Effector CD4-positive, alpha-beta T cell (primary cell): ENCODE results near the gene N4BP2L2.

Experiments
- DNase-seq: peaks from one replicate; pipeline ENCODE4 v3.0.0-alpha.2; 2020

The N4BP2L2 gene

DNA sequence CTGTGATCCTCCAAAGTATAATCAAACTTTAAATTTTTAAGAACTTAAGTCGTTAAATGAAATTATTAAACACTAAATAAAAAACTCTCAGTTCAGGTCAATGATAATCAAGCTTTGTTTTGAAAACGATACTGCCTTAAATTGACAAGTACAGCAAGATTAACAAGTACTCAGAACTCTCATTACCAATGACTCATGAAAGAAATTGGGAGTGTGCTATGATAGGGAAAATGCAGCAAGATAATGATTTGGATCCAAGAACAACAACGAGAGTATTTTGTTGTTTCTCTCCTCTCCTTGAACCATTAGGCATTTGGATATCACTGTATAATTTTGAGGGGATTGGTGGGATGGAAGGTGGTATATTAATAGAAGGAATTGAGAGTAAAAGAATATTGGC lies 10.2 kb downstream of the N4BP2L2 start:
- no peak for DNase-seq

DNA sequence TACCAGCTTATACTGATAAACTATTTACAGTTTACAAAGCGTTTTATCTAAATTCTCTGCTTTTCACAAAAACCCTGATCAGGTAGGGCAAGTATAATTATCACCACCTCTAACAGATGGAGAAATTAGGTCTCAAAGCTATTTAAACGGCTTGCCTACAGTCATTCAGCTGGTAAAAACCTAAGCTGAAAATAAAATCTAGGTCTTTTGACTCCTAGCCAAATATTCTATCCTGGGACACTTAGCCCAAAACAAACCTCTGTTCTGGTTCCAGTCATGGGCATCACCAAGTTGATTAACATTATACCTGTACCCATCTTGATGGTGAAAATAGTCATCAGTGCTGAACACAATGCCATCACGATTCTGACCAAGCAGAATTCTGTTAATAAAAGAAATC lies 11.4 kb downstream of the N4BP2L2 start:
- DNase-seq = no peak

DNA sequence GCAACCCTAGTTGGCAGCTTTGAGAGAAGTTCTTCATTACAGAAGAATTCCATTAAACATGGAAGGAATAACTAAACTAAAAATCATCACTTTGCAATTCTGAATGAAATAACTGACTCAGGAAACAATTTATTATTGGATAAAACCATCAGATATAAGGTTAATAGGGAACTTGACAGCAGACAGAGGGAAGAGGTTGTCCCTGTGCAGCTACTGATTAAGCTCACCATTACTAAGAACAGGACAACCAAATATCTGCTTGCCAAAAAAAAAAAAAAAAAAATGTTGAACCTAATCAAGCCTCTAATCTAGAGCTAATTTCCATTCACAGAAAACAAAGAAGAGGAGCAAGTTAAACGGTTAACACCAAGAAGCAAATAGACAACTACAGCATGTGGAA lies 12.8 kb downstream of the N4BP2L2 start:
- DNase-seq = no peak

DNA sequence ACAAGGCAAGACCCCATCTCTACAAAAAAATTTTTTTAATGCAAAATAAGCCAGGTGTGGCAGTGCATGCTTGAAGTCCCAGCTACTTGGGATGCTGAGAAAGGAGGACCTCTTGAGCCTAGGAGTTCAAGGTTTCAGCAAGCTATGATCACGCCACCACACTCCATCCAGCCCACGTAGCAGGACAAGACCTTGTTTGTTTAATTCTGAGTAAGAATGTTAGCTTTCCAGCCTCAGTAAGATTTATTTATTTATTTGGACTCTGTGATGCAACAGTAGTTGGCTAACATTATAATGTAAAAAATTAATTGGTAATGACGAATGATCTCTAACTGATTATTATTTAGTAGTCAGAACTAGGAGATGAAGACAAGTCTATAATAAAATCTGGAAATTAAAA lies 23.3 kb downstream of the N4BP2L2 start:
- no peak for DNase-seq

DNA sequence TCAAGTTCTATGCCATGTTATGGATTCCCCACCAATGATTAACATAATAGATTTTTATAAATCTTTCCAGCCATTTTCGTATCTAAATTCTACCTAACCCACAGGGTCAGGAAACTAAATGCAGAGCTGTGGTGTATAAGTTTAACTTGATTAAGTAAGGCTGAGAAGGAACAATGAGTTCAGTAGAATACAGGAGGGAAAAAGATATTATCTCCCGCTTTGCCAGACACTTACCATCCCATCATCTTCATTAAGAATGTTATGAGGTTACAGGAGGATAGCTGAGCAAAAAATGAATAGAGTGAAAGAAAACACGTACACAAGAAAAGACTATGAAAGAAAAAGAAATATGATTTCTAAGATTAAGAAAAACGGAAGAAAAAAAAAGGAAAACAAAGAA lies 27.1 kb downstream of the N4BP2L2 start:
- no peak for DNase-seq

DNA sequence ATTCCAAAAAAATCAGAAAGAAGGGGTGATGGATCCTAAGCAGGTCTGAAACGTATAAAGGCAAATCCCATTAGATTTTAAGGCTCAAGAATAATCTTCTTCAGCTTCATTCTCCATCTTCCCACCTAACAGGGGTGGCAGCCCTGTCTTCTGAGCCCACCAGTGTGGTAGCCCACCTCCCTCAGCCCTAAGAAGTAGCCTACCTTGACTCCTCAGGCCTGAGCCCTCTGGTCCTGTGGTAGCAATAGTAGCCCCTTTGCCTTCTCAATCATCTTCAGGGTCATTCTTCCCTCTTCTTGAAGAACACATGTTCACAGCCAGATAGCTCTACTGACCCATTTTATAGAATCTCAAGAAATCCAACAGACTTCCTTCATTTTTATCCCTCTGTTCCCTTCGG lies 33.7 kb downstream of the N4BP2L2 start:
- DNase-seq = no peak

DNA sequence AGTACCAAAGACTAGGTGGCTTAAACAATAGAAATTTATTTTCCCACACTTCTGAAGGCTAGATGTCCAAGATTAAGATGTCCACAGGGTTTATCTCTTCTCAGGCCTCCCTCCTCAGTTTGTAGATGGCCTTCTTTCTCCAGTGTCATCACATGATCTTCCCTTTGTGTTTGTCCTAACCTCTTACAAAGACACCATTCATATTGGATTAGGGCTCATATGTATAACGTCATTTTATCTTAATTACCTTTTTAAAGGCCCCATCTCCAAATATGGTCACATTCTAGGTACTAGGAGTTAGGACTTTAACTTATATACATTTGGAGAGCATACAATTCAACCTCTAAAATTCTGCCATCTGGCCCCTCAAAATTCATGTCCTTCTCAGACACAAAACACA lies 34.3 kb downstream of the N4BP2L2 start:
- no peak for DNase-seq

DNA sequence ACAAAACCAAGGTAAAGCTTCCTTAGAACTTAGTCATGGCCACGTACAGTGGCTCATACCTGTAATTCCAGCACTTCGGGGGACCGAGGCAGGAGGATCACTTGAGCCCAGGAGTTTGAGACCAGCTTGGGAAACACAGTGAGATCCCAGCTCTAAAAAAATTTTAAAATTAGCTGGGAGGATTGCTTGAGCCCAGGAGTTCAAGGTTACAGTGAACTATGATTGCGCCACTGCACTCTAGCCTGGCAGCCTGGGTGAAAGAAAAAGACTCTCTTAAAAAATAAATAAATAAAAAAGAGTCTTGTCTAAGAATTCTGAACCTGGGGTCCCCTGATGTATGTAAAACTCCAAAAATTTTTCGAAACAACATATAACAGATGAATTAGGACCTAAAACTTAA lies 34.9 kb downstream of the N4BP2L2 start:
- DNase-seq = no peak

DNA sequence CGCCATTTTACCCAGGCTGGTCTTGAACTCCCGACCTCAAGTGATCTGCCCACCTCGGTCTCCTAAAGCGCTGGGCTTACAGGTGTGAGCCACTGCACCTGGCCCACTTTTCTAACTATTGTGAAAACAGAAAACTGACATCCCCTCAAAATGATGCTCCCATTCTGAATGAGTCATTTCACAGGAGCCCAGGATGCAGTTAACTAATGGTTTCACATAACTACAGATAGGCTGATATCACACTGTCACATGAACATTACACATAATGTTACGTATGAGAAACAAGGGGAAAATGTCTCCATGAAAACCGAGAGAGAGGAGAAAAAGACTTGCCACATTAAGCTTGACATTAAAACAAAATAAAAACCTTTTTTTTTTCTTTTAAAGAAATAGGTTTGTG lies 37.5 kb downstream of the N4BP2L2 start:
- DNase-seq = no peak

DNA sequence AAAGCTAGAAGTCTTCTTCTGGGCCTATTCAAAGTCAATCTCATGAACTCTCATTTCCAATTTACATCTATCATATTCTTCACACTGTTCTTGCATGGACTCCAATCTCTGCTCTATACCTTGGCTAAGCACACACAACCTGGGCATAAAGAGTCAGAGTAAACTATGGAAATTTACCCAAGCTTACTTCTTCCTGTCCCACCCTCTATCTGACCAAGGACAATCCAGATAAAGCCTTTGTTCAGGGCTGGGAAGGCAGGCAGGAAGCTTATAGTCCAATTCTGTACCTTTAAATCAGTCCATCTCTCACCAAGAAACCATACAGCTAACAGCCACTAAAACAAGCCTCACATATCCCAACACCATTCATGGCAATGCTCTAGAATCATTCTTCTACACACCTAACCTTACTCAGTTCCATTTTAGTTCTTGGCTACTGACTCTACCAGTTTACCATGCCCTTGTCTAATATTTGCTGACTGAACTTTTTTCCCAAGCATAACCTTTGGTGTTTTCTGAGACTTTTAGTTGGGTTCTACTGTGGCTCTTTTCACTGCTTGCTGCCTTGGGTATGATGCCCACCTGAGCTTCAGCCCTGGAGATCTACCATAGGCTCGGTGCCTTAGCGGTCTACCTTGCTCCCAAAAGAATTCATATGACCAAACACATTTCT lies 38.9 kb downstream of the N4BP2L2 start:
- DNase-seq = no peak

DNA sequence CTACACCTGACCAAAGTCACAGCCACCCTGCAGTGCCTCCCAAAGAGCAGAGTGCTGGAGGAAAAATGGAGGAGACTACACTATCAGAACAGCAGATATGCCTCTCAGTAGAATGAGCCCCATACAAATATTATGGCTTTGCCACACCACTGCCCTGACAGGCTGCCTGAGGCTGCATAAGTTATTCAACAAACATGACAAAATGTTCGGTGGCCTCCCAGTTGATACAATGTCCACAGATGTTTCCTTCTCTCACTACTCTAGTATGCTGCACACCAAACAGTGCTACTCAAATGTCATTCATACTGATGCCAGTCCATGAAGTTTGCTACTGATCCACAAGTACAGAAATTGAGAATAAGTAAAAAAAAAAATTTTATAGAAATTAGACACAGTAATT lies 41.0 kb downstream of the N4BP2L2 start:
- no peak for DNase-seq

DNA sequence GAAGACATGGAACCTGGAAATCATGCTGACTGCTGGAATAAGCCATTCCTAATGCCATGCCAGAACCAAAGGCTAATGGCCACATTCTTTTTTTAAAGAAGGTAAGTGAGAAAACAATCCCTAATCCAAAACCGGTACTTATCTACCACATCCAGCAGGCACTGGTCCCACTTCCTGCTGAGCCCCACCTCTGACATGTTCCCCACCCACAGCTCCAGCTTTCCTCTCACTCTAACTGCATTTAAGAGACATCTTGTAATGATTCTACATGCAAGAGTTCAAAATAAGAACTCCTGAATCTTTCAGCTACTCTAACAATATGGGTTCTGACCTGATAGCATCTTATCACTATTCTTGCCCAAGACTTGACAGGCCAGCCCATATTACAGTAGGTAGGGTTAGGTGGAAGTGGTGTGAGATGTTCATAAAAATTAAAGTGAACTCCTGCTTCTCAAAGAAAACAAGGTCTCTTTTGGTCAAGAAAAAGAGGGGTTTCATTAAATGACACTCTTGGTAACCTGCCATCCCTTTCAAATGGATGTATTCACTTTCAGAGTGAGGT lies 41.9 kb downstream of the N4BP2L2 start:
- DNase-seq = no peak

DNA sequence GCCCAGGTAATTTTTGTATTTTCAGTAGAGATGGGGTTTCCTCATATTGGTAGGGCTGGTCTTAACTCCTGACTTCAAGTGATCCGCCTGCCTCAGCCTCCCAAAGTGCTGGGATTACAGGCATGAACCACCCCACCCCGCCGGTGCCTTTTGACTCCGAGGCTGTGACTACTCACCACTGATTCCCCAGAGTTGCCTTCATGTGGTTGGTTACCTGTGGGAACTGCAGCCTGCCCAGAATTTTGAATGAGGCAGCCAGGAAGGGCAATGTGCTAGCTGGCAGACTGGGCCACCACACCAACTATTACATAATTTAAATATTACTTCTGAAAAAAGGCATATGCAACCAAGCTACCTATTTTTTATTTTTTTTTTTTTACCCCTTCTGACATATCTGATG lies 42.8 kb downstream of the N4BP2L2 start:
- no peak for DNase-seq

DNA sequence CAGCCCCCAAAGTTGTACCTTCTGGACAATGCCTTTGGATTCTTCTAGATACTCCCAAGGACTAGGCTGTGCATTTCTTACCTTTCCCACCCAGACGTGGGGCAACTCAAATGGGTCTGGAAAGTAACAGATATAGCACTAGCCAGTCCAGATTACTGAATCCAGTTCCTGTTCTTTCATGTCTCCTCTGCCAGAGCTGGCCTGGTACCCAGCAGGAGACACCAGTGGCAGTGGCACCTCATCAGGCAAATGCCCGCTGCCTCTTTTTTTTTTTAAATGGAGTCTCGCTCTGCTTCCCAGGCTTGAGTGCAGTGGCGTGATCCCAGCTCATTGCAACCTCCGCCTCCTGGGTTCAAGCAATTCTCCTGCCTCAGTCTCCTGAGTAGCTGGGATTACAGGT lies 43.2 kb downstream of the N4BP2L2 start:
- DNase-seq = no peak

DNA sequence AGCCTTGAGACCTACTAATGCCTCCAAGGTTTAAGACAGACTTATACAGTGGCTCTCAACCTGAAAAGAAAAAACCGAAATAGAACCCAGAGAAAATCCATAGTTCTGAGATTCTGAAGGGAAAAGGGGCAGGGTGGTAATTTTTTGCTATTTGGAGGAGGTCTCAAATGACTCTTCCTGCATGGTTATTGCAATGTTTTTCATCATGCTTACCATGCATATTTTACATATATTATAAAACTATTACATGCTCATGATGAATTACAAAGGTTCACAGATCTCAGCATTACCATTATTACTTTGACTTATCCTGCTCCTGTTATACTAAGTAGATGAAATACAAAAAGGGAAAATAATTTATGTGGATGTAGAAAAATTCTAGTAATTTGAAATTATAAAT lies 47.6 kb downstream of the N4BP2L2 start:
- DNase-seq = no peak

DNA sequence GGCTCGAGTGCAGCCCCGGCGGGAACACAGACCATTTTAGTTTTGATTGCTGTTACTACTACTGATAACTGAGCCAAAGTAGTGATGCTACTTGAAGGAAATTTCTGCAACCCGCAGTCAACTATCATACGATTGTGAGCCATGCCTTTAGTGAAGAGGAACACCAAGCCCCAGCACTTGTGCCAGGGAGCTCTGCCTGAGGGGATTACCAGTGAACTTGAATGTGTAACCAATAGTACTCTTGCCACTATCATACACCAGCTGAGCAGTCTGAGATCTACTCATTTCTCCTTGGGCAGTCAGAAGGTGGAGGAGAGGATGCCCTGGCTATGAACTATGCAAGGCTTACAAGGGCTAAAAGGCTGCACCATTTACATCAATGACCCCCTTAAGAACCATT lies 61.7 kb downstream of the N4BP2L2 start:
- no peak for DNase-seq

DNA sequence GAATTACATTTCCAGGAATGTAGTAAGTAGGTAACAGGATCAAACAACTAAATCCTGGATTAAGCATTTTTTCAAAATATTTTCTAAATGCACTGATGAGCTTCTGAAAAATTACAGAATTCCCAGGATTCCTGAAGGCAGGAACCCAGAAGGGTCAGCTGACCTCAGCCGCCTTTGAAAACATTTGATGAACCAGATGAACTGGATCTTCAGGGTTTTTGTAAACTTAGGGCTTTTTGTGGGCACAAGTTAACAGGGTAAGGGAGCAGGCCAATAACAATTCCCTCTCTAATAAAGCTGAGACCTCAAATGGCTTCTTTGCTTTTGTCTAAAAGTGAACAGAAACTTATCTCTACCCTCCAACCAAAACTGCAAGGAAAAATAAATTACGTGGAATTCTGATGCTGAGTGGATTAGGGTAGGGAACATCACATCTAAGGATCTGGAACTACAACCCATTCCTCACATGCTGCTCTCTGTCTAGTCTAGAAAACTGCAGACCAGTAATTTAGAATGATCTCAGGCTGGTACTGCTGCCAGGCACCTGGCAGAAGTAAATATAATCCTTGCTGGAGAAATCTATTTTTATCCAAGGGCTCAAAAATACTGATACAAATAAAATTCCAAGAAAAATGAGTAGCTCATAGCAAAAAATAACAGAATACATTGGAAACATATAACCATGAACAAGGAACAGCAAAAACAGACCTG lies 62.4 kb downstream of the N4BP2L2 start:
- no peak for DNase-seq

DNA sequence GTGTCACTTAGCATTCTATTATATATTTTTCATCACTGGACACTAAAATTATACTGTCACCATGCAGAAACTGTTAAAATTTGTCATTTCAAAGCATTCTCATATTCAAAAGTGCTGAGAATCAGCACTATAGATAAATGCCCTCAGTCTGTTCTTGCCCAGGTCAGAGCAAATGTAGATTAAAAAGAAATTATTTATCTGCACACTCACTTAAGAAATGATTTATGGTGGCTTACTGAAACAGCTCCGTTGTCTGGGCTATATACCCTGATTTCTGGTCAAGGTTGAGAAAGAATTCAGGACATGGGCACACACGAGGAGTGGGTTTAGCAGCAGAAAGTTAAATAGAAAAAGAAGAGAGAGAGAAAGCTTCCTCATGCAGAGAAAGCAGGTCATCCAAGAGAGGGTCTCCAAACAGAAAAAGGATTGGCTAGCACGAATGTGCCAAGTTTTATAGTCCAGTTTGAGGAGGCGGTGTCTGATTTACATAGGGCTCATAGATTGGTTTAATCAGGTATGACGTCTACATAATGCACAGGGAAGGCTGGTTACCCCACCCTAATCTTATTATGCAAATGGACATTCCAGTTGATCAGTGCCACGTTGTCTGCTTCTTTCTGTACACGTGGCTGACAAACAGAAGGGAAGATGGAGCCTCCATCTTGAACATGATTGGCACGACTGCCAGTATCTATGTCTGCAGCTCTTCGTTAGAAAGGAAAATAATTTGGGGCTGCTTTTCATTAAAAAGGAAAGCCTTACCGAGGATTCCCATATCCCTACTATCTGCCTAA lies 63.4 kb downstream of the N4BP2L2 start:
- no peak for DNase-seq

DNA sequence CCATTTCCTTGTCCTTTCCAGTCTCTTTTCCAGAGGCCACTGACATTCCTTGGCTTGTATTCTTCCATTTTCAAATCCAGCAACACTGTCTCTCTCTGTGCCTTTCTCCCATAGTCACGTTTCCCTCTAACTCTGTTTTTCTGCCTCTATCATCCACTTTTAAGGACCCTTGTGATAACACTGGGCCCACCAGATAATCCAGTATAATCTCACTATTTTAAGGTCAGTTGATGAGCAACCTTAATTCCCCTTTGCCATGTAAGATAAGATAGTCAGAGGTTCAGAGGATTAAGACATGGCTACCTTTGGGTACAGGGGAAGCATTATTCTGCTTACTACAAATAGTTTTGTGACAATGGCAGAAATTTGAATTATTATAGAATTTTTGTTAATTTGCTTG lies 64.9 kb downstream of the N4BP2L2 start:
- DNase-seq = no peak

DNA sequence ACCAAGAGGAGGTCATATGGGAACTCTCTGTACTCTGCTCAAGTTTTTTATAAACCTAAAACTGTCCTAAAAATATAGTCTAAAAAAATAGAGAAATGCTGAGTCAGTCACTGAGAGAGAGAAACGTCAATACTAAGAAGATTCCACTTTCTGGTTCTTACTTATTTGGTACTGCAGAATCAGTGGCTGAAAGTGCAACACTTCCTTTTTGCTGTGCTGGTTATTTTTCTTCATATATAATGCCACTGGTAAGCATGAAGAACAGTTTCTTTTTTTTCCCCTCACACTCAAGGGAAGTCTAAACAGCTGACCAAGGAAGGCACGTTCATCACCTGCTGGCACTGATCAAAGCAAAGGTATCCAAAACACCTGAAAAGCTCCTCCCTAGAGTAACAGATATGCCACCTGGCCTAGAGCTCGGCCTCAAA lies 66.4 kb downstream of the N4BP2L2 start:
- no peak for DNase-seq

DNA sequence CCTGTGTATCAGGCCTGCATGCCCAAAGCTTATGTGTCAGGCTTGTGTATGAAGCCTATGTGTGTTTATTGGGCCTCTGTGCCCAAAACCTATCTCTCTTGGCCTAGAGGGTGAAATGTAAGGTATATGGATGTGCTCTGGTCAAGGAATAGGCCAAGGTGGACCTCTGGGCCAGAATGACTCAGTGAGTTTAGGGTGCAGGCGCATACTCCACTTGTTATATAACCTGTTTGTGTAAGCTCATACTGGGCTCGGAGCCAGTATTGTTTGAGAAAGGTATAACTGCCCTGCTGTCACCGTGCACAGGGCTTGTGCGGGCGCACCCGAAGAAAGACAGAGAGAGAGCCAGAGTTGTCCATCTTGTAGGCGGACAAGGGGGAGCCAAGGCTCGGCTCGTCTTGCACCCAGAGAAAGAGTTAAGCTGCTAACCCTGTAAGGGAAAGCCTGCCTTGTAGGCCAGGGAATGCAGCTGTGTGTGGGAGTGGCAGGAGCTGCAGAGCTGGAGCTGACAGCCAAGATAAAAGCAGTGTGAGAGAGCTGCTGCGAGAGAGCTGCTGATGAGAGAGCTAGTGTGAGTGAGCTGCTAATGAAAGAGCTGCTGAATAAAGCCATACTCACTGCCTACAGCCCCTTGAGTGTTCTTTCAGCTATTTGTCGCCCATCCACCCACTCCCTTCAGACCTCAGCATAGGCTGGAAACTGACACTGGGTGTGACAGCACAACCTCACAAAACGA lies 67.2 kb downstream of the N4BP2L2 start:
- DNase-seq = no peak

DNA sequence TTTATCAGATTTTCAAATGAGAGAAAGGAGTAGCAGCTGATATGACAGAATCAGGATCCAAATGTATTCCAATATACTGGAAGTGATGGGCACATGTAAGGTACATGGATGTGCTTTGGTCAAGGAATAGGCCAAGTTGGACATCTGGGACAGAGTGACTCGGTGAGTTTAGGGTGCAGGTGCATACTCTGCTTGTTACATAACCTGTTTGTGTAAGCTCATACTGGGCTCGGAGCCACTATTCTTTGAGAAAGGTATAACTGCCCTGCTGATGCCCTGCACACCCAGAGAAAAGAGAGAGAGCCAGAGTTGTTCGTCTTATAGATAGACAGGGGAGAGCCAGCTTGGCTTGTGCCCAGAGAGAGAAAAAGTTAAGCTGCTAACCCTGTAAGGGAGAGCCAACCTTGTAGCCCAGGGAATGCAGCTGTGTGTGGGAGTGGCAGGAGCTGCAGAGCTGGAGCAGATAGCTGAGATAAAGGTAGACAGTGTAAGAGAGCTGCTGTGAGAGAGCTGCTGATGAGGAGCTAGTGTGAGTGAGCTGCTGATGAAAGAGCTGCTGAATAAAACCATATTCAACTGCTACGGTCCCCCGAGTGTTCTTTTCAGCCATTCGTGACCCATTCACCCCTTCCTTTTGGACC lies 70.0 kb downstream of the N4BP2L2 start:
- no peak for DNase-seq
